Hindlimb muscle (tissue), 1 donor: ENCODE results near the gene HGS. TPM values are rescaled to one million over a fixed set of nuclear protein-coding genes. Genes with fewer than 3 reads are reported as not detected.
"Not testable (repeated sequence)": the region's sequence is repeated elsewhere in the genome, so short reads cannot be mapped to it uniquely, and the experiment has no call there.

Experiments used
- DNase-seq: peaks from one replicate; pipeline ENCODE4 v3.0.0-alpha.2; 2013
- polyA plus RNA-seq: library from polyadenylated mRNA; unstranded; fragments of 120-200 nt; gene quantifications from one replicate; pipeline ENCODE4 v1.2.1, GENCODE V29; 2013; ENCODE audit not compliant: insufficient read length

The HGS gene
- polyA plus RNA-seq, 1 donor, result 59.1 TPM

DNA sequence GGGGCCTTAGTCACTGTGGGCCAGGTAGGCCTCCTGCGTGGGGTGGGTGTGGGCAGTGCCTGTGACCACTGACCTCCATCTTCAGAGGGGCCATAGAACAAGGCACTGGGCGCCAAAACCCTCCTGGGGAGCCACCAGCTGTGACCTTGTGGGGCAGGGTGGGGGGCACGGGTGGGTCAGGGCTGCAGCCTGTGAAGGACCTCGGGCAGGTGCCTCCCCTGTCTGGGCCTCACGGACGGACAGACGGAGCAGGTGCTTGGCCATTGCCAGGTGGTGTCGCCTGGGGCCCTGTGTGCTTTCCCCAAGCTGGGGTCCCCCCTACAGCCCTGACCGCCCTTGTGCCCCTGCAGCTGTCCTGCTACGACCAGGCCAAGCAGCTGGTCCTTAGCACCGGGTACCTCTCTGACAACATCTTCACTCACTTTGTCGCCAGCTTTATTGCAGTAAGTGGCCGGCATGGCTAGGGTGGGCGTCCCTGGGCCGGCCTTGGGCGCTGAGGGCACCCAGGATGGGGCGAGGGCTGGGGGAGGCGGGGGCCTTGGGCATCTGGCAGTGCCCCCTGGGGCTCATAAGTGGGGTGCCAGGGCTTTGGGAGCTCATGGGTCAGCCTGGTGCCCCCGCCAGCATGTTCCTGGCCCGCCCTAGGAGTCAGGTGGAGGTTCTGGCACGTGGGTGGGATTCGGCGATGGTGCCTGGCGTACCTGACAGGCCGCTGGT lies 33.4 kb downstream of the HGS start:
- no peak for DNase-seq

DNA sequence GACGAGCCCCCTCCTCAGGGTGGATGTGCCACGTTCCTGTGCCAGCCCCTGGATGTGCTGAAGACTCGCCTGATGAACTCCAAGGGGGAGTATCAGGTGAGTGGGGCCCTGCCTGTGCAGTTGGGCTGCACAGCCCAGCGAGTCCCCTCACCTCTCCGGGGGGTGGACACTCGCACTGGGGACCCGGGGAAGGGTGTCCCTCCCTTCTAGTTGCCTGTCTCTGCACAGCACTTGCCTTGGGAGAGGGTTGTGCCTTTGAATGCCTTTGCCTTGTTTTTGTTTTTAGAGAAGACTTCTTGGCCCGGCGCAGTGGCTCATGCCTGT lies 33.9 kb downstream of the HGS start:
- no peak for DNase-seq

DNA sequence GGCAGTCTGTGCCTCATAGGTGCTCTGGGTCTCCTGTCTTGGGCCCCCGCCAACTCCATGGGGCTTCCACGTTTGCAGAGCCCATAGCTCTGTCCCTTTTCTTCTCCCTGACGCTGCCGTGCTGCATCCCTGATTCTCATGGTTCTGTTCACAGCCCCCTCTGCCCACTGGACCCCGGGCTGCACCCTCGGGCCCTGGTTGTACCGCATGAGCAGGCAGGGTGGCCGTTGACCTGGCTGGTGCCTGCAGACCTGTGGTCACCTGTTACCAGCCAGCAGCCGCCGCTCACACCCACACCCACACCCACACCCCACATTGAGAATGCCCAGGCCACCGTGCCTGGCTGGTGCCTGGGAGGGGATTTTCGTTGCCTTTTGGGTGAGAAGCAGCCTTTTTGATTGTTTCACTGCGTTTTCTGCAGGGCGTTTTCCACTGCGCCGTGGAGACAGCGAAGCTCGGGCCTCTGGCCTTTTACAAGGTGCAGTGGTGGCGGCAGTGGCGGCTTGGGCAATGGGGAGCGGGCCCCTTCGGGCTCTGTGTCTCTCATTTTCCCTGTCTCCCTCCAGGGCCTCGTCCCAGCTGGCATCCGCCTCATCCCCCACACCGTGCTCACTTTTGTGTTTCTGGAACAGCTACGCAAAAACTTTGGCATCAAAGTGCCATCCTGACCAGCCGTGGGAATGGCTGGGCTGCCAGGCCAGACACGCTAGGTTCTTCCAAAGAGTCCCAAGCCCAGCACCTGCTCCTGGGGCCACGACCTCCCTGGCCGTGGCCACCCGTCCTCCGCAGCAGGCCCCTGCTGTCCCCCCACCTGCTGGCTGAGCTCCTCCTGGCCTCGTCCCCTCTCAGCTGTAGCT lies 35.8 kb downstream of the HGS start:
- no peak for DNase-seq

DNA sequence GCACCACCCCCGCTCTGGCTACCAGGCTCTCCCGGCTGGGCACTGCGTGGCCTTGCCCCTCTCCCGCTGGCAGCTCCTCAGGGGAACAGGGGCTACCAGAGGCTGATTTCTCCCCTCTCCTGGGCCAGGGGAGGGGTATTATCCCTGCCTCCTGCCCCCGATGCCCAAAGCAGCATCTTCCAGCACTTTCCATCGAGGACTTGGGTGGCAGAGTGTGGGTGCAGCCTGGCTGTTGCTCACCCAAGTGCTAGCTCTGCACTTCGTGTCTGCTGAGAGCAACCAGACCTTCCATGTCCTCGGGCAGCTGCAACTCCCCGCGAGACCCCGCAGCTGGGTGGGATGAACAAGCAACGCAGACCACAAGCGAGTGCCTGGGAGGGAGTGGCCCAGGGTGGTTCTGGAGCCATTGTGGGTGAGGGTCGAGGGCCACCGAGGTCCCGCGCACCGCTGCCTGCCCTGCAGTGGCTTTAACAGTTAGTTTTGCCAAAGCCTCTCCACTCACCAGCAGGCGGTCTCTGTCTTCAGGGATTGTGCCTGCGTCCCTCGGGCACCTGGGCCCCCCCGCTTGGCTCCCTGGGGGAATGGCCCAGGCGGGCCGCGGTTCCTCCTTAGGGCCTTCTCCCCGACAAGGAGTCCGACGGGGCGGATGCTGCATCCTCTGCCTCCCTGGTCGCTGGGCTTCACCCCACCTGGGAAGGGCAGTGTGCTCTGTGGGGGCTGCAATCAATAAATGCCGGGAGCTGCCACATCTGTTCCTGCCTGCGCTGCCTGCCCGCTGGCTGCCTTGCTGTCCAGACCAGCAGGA lies 36.7 kb downstream of the HGS start:
- no peak for DNase-seq

DNA sequence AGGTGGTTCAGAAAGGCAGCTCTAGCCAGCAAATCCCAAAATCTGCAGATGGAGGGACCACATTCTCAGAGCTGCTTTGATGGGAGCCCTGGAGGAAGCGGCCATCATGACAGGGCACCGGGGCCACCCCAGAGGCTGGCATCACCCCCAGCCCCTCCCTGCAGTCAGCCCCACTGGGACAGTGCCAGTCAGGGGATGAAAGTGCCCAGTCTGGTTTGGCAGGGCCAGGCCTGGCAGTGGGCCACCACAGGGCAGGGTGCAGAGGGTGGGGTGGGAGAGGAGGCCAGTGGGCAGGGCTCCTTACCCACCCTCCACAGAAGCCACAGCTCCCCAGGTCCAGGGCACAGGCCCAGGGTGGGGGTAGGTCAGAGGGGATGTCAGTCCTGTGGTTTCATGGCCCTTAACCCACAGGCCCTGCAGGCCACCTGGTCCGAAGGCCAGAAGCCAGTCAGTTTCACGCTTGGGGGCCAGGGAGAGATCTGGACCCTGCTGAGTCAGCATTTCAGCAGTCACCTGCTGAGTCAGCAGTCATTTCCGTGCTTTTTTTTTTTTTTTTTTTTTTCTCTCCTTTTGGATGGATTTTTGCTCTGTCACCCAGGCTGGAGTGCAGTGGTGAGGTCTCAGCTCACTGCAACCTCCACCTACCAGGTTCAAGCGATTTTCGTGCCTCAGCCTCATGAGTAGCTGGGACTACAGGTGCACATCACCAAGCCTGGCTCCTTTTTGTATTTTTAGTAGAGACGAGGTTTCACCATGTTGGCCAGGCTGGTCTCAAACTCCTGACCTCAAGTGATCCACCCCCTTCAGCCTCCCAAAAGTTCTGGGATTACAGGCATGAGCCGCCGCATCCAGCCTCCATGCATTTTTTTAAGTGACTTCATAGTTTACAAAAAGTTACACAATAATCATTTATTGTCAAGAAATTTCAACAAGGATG lies 38.6 kb downstream of the HGS start:
- DNase-seq, result no peak

DNA sequence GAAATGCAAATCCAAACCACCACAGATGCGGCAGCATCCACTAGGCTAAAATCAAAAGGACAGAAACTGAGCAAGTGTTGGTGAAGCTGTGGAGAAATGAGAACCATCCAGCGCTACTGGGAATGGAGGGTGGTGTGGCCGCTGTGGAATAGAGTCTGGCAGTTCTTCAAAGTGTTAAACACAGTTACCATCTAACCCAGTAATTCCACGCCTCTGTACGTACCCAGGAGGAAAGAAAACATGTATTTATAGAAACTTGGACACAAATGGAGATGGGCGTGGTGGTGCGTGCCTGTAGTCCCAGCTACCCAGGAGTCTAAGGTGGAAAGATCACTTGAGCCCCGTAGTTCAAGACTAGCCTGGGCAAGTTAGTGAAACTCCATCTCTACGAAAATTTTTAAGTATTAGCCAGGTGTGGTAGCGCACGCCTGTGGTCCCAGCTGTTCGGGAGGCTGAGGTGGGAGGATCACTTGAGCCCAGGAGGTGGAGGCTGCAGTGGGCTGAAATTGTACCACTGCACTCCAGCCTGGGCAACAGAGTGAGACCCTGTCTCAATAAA lies 39.9 kb downstream of the HGS start:
- no peak for DNase-seq

DNA sequence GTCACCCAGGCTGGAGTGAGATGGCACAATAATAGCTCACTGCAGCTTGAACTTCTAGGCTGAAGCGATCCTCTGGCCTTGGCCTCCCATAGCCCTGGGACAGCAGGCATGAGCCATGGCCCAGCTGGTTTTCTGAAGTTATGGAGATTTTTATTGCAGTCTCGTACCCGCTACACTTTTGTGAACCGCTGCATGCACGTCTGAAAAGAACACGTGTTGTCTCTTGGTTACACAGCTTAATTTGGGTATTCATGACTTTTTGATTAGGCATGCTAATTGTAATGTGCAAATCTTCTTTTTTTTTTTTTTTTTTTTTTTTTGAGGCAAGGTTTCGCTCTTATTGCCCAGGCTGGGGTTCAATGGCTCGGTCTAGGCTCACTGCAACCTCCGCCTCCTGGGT lies 41.6 kb downstream of the HGS start:
- no peak for DNase-seq

GRCh38 chr17:81726004-81726403 lies 42.2 kb downstream of the HGS start:
- DNase-seq, result no peak

- no peak for DNase-seq
Measured at GRCh38 chr17:81727324-81728031, 43.7 kb downstream of the HGS start.

GRCh38 chr17:81733507-81734404 lies 49.9 kb downstream of the HGS start:
- peak; percentile 65 for DNase-seq

- DNase-seq, result no peak
Measured at GRCh38 chr17:81734405-81735263, 50.8 kb downstream of the HGS start.

- DNase-seq, result no peak
Measured at GRCh38 chr17:81735264-81736102, 51.7 kb downstream of the HGS start.

GRCh38 chr17:81737947-81738800 lies 54.4 kb downstream of the HGS start:
- no peak for DNase-seq

DNA sequence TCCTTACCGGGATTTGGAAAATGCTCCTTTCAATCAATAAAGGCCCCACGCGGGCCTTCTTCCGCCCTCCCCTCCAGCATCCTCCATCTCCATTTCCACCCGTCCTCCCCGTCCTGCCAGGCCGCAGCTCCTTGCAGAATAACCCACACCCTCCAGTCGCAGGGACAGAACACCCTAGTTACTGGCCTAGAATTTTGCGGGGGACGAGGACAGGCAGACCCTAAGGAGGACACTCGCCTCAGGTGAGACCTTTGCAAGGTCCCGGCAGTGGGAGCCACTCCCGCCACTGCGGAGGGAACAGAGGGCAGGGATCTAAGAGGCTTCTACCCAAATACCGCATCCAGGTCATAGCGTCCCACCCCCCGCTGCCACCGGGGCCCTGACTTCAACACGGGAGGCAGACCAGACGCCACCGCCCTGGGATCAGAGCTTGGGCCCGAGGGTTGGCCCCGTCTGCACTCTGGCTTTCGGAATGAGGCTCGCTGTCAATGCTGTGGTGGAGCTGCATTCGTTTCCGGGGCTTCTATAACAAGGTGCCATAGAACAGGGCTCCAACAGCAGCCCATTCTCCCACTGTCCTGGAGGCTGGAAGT lies 55.1 kb downstream of the HGS start:
- DNase-seq, result no peak

GRCh38 chr17:81739593-81739992 lies 55.8 kb downstream of the HGS start:
- not testable (repeated sequence) for DNase-seq

DNA sequence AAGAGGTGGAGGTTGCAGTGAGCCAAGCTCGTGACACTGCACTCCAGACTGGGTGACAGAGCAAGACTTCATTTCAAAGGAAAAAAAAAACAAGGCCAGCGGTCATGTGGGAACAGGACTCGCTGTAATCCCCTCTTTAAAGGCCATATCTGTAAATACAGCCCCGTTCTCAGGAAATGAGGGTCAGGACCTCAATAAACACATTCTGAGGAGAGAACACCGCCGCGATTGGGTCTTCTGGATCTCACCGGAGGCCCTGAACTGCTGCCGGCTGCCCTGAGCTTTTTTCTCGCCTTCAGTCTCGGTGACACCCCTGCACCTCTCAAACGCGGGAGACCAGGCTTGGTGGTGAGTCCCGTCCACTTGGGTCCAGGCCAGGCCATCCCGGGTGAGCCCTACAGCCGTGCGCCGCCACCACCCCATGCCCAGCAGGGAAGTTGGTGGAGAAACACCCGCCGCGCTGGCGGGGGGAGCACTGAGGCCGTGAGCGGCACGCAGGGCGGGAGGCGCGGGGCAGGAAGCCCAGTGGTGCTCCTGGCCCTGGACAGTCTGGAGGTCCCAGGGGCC lies 56.7 kb downstream of the HGS start:
- DNase-seq, result no peak
